ENCODE measurements around the gene SLC26A11. TPM values are rescaled to one million over a fixed set of nuclear protein-coding genes. Genes with fewer than 3 reads are reported as not detected.

Gene SLC26A11
- total and polyA plus RNA-seq, 2 of the 13 experiments (the other 11 are each of a cell fraction or from before 2014, with no cell fraction given): 8.7 to 13.2 TPM

DNA sequence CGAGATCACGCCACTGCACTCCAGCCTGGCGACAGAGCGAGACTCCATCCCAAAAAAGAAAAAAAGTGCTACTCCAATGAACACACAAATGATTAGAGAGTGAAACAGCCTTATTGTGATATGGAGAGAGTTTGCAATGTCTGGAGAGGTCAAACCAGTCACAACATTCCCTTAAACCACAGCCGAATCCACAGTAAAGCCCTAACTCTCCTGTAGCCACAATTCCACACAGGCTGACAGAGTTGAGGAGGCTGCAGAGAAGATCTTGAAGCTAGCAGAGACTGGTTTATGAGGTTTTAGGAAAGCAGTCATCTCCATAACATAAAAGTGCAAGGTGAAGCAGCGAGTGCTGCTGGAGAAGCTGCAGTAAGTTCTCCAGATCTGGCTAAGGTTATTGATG is 47.2 kb downstream of the SLC26A11 start:
- peaks cover 5% of the 10 kb centered on the region; the same call in 1 of the 2 replicates for H4K20me1 ChIP-seq (ENCODE audit: insufficient read depth, low read length)
- no peaks in the 10 kb centered on the region for H3K9me3 ChIP-seq (ENCODE audit: low read length)
- peaks cover 6% of the 10 kb centered on the region for H3K79me2 ChIP-seq (ENCODE audit: insufficient read depth, low read length)
- no TSS peak for BruUV-seq (replicated peaks)
- ChIA-PET CTCF (ENCODE audit: low intra/inter-chr PET ratio, low total read pairs) (no interaction called here), POLR2A (no interaction called here)
- peaks cover 25% of the 10 kb centered on the region for H3K4me1 ChIP-seq (ENCODE audit: insufficient read depth, low read length)
- TF ChIP-seq, protein P1, sequence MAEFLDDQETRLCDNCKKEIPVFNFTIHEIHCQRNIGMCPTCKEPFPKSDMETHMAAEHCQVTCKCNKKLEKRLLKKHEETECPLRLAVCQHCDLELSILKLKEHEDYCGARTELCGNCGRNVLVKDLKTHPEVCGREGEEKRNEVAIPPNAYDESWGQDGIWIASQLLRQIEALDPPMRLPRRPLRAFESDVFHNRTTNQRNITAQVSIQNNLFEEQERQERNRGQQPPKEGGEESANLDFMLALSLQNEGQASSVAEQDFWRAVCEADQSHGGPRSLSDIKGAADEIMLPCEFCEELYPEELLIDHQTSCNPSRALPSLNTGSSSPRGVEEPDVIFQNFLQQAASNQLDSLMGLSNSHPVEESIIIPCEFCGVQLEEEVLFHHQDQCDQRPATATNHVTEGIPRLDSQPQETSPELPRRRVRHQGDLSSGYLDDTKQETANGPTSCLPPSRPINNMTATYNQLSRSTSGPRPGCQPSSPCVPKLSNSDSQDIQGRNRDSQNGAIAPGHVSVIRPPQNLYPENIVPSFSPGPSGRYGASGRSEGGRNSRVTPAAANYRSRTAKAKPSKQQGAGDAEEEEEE (CRISPR knock-in tag; IDR thresholded peaks at IDR 0.05; ENCODE audit: borderline replicate concordance): no peak
- TF ChIP-seq NFE2L2 (IDR thresholded peaks at IDR 0.05; ENCODE audit: low read length) (no peak), MYNN (CRISPR knock-in tag; IDR thresholded peaks at IDR 0.05; ENCODE audit: low read depth) (no peak), MAZ (IDR thresholded peaks at IDR 0.05; ENCODE audit: borderline replicate concordance, low read depth, low read length) (no peak), MAZ (CRISPR knock-in tag; IDR thresholded peaks at IDR 0.05; ENCODE audit: low read depth) (no peak), KLF6 (CRISPR knock-in tag; IDR thresholded peaks at IDR 0.05) (no peak), KDM5A (IDR thresholded peaks at IDR 0.05; ENCODE audit: borderline replicate concordance, low read length) (no peak), THYN1 (CRISPR knock-in tag; IDR thresholded peaks at IDR 0.05; ENCODE audit: borderline replicate concordance, low read depth) (no peak), ZNF333 (CRISPR knock-in tag; IDR thresholded peaks at IDR 0.05; ENCODE audit: borderline replicate concordance) (no peak), PAX8 (CRISPR knock-in tag; IDR thresholded peaks at IDR 0.05; ENCODE audit: borderline replicate concordance) (no peak), MIER2 (CRISPR knock-in tag; IDR thresholded peaks at IDR 0.05) (no peak), ZNF367 (CRISPR knock-in tag; IDR thresholded peaks at IDR 0.05; ENCODE audit: borderline replicate concordance) (no peak)
- TF ChIP-seq, protein P2, sequence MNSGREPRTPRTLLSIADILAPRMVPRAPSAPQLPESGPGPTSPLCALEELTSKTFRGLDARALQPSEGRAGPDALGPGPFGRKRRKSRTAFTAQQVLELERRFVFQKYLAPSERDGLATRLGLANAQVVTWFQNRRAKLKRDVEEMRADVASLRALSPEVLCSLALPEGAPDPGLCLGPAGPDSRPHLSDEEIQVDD (CRISPR knock-in tag; IDR thresholded peaks at IDR 0.05; ENCODE audit: borderline replicate concordance): no peak
- TF ChIP-seq, protein P3, sequence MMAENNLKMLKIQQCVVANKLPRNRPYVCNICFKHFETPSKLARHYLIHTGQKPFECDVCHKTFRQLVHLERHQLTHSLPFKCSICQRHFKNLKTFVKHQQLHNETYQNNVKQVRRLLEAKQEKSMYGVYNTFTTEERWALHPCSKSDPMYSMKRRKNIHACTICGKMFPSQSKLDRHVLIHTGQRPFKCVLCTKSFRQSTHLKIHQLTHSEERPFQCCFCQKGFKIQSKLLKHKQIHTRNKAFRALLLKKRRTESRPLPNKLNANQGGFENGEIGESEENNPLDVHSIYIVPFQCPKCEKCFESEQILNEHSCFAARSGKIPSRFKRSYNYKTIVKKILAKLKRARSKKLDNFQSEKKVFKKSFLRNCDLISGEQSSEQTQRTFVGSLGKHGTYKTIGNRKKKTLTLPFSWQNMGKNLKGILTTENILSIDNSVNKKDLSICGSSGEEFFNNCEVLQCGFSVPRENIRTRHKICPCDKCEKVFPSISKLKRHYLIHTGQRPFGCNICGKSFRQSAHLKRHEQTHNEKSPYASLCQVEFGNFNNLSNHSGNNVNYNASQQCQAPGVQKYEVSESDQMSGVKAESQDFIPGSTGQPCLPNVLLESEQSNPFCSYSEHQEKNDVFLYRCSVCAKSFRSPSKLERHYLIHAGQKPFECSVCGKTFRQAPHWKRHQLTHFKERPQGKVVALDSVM (CRISPR knock-in tag; IDR thresholded peaks at IDR 0.05): no peak
- H3K27me3 ChIP-seq (ENCODE audit: control insufficient read depth in 1 of 2, insufficient read depth in 2 of 2, low read length in 2 of 2): no peaks in the 10 kb centered on the region
- DNase-seq (ENCODE audit: low spot score) (no peak), ATAC-seq (no peak), FAIRE-seq (no peak)
- in situ Hi-C loops (cut with HindIII; ENCODE audit: extremely low pct_ligation_motif_present, low pct_unique_long_range_greater_than_20kb): no loop called here
- no peak overlapping the region for H3K4me2 ChIP-seq (ENCODE audit: low read depth, low read length)
- H3K27ac ChIP-seq (ENCODE audit: extremely low read length, insufficient read depth, low read length): no peak overlapping the region
- H2AFZ ChIP-seq (ENCODE audit: low read length): no peak overlapping the region
- 97% methylated on average over 6 of the region's 6 CpGs for WGBS (ENCODE audit: low lambda C conversion rate)
- intact Hi-C loops (cut with micrococcal nuclease; ENCODE audit: unreplicated experiment): no loop called here
- no peak overlapping the region for H3K4me3 ChIP-seq (replicated peaks in 1 of 3; ENCODE audit: insufficient read depth in 1 of 3, low read depth in 2 of 3, low read length in 3 of 3)
- no peak overlapping the region for H3K9ac ChIP-seq (ENCODE audit: insufficient read depth, low read depth, low read length)
- H3K36me3 ChIP-seq (replicated peaks in 1 of 2; ENCODE audit: control insufficient read depth in 1 of 2, insufficient read depth in 2 of 2, low read length in 2 of 2): peaks cover 3 to 5% of the 10 kb centered on the region in 2 experiments; a peak in 4 of 5 replicates

All from HepG2 (cell line).